HCT116 (cell line): ENCODE results near the gene GIGYF1. TPM values are rescaled to one million over a fixed set of nuclear protein-coding genes. Genes with fewer than 3 reads are reported as not detected.

Experiments used
- ATAC-seq: fragments of 200-7000 bp; cut with Tn5 transposase; 2 replicates; pipeline ENCODE4 v1.9.1; 2020; ENCODE audit warnings: mild to moderate bottlenecking, moderate library complexity
- BruUV-seq: library from RNA; stranded (reverse); fragments of 400-500 nt; replicated peaks from 2 replicates; lab custom pipeline; 2021; lab: Mats Ljungman, UMichigan
- CTCF ChIA-PET: fragments of 300-600 bp; sonication (Branson Sonifier 250); formaldehyde crosslinking; loops from one replicate; lab custom pipeline; 2021; ENCODE audit warnings: antibody characterized with exemption; lab: Charles Lee
- POLR2A ChIA-PET: fragments of 300-600, 350-600 bp; sonication (Branson Sonifier 250); formaldehyde crosslinking; loops from one replicate; lab custom pipeline; 2021; ENCODE audit warnings: antibody characterized with exemption; lab: Charles Lee
- RAD21 ChIA-PET, 2 experiments: fragments of 300-600 bp; sonication (Branson Sonifier 250); formaldehyde crosslinking; loops; one replicate each; lab custom pipeline; 2023; ENCODE audit warnings: low total read pairs in 2 of 2; ENCODE audit not compliant: uncharacterized antibody in 2 of 2, unreplicated experiment in 2 of 2, low non-redundant PET in 1 of 2; lab: Charles Lee
- DNase-seq: peaks from one replicate; pipeline ENCODE4 v3.0.0-alpha.2; 2010; ENCODE audit warnings: low read depth, low spot score
- H2AFZ ChIP-seq: fragments of 200-600 bp; shearing (Covaris generic), sonication (generic); 2 replicates; pipeline ENCODE4 v1.6.1; 2017; ENCODE audit warnings: low read depth, mixed run types, mixed read lengths, antibody characterized with exemption, low read length; ENCODE audit not compliant: poor library complexity, severe bottlenecking
- H3K27ac ChIP-seq: 2 replicates; pipeline ENCODE4 v1.5.1; 2012; ENCODE audit warnings: low read depth, low read length
- H3K27me3 ChIP-seq: fragments of 200-600 bp; sonication (generic); 2 replicates; pipeline ENCODE4 v1.6.1; 2016; ENCODE audit warnings: mixed run types, low read length, mixed read lengths; ENCODE audit not compliant: insufficient read depth
- H3K36me3 ChIP-seq, 2 experiments: fragments of 200-500 bp in 1 of 2; fragments of 200-600 bp in 1 of 2; sonication (Bioruptor generic) in 1 of 2; sonication (generic) in 1 of 2; 2 replicates each; pipeline versions ENCODE4 v1.5.1 to v1.6.1; 2014 to 2016; ENCODE audit warnings: low read length in 2 of 2, inconsistent platforms in 1 of 2, mixed read lengths in 1 of 2, mixed run types in 1 of 2; ENCODE audit not compliant: insufficient read depth in 2 of 2, control insufficient read depth in 1 of 2
- H3K4me1 ChIP-seq, 2 experiments: fragments of 200-600 bp in 1 of 2; sonication (generic) in 1 of 2; 2 replicates each; pipeline versions ENCODE4 v1.5.1 to v1.6.1; 2012 to 2017; ENCODE audit warnings: low read length in 2 of 2, inconsistent platforms in 1 of 2, mild to moderate bottlenecking in 1 of 2, mixed read lengths in 1 of 2, mixed run types in 1 of 2, moderate library complexity in 1 of 2; ENCODE audit not compliant: insufficient read depth in 2 of 2, control insufficient read depth in 1 of 2
- H3K4me2 ChIP-seq: fragments of 200-600 bp; sonication (generic); 2 replicates; pipeline ENCODE4 v1.6.1; 2017; ENCODE audit warnings: mixed run types, low read length, mixed read lengths
- H3K4me3 ChIP-seq, 2 experiments: fragments of 200-600 bp in 1 of 2; sonication (generic) in 1 of 2; replicated peaks in 1 of 2; 2 replicates each; pipeline ENCODE4 v1.5.1; 2011 to 2016; ENCODE audit warnings: low read length in 2 of 2, control low read depth in 1 of 2, low read depth in 1 of 2, mild to moderate bottlenecking in 1 of 2, mixed read lengths in 1 of 2, mixed run types in 1 of 2
- H3K79me2 ChIP-seq: fragments of 200-600 bp; sonication (generic); 2 replicates; pipeline ENCODE4 v1.6.1; 2017; ENCODE audit warnings: mild to moderate bottlenecking, mixed run types, low read length, moderate library complexity, mixed read lengths; ENCODE audit not compliant: insufficient read depth
- H3K9ac ChIP-seq: fragments of 200-600 bp; sonication (generic); 2 replicates; pipeline ENCODE4 v1.6.1; 2016; ENCODE audit warnings: low read length, mixed read lengths
- H3K9me2 ChIP-seq: fragments of 200-600 bp; sonication (generic), shearing (Covaris generic); 2 replicates; pipeline ENCODE4 v1.6.1; 2017; ENCODE audit warnings: mixed run types, mild to moderate bottlenecking, moderate library complexity; ENCODE audit not compliant: insufficient read depth
- H3K9me3 ChIP-seq, 2 experiments: fragments of 200-500 bp in 1 of 2; fragments of 200-600 bp in 1 of 2; sonication (Bioruptor generic) in 1 of 2; sonication (generic) in 1 of 2; 2 replicates each; pipeline ENCODE4 v1.6.1; 2014 to 2017; ENCODE audit warnings: low read length in 2 of 2, mixed read lengths in 2 of 2, inconsistent platforms in 1 of 2, low read depth in 1 of 2, mild to moderate bottlenecking in 1 of 2, mixed run types in 1 of 2, moderate library complexity in 1 of 2; ENCODE audit not compliant: control insufficient read depth in 1 of 2, insufficient read depth in 1 of 2
- H4K20me1 ChIP-seq: fragments of 200-600 bp; sonication (generic), shearing (Covaris generic); 2 replicates; pipeline ENCODE4 v1.6.1; 2017; ENCODE audit warnings: mixed run types, mild to moderate bottlenecking, moderate library complexity; ENCODE audit not compliant: insufficient read depth
- CEBPB ChIP-seq: IDR thresholded peaks from 2 replicates; pipeline ENCODE4 v1.6.1; 2012; ENCODE audit warnings: low read depth
- EGR1 ChIP-seq: IDR thresholded peaks from 2 replicates; pipeline ENCODE4 v1.6.1; 2012; ENCODE audit warnings: low read depth
- ELF1 ChIP-seq: IDR thresholded peaks from 2 replicates; pipeline ENCODE4 v1.6.1; 2012; ENCODE audit warnings: low read depth, borderline replicate concordance
- EZH2phosphoT487 ChIP-seq: fragments of 200-600 bp; IDR thresholded peaks from 2 replicates; pipeline ENCODE4 v1.6.1; 2018; ENCODE audit warnings: antibody characterized with exemption, borderline replicate concordance
- FOSL1 ChIP-seq: IDR thresholded peaks from 2 replicates; pipeline ENCODE4 v1.6.1; 2012; ENCODE audit warnings: low read depth
- JUND ChIP-seq: IDR thresholded peaks from 2 replicates; pipeline ENCODE4 v1.6.1; 2012
- POLR2A ChIP-seq: IDR thresholded peaks from 2 replicates; pipeline ENCODE4 v1.7.0; 2011; ENCODE audit warnings: borderline replicate concordance; ENCODE audit not compliant: insufficient read depth, insufficient read length; ENCODE audit errors: extremely low read depth
- POLR2AphosphoS5 ChIP-seq: IDR thresholded peaks from 2 replicates; pipeline ENCODE4 v1.6.1; 2011; ENCODE audit warnings: mild to moderate bottlenecking, low read depth, low read length, moderate library complexity
- RAD21 ChIP-seq: IDR thresholded peaks from 2 replicates; pipeline ENCODE4 v1.6.1; 2012; ENCODE audit warnings: low read depth, mild to moderate bottlenecking
- SRF ChIP-seq: IDR thresholded peaks from 2 replicates; pipeline ENCODE4 v1.6.1; 2012; ENCODE audit warnings: low read depth
- TCF7L2 ChIP-seq: IDR thresholded peaks from 2 replicates; pipeline ENCODE4 v1.7.0; 2011; ENCODE audit warnings: borderline replicate concordance, inconsistent platforms; ENCODE audit not compliant: insufficient read depth, insufficient read length; ENCODE audit errors: extremely low read depth
- YY1 ChIP-seq: IDR thresholded peaks from 2 replicates; pipeline ENCODE4 v1.6.1; 2011; ENCODE audit warnings: low read length, low read depth, moderate library complexity, mild to moderate bottlenecking; ENCODE audit not compliant: insufficient replicate concordance; ENCODE audit errors: extremely low read depth
- ZBTB33 ChIP-seq: IDR thresholded peaks from 2 replicates; pipeline ENCODE4 v1.6.1; 2011; ENCODE audit warnings: mild to moderate bottlenecking, low read length, moderate library complexity; ENCODE audit not compliant: insufficient replicate concordance; ENCODE audit errors: extremely low read depth
- ZFX ChIP-seq: fragments of 450-650 bp; IDR thresholded peaks from 2 replicates; pipeline ENCODE4 v1.6.1; 2017
- ZNF274 ChIP-seq: fragments of 200-500 bp; sonication (Bioruptor generic); IDR thresholded peaks from 2 replicates; pipeline ENCODE4 v1.6.1; 2014; ENCODE audit warnings: mild to moderate bottlenecking, low read depth, low read length, inconsistent platforms
- intact Hi-C: fragments of 100-400 bp; cut with micrococcal nuclease; formaldehyde crosslinking; loops from 2 replicates; pipeline ENCODE4 v1.10.0; 2022
- total RNA-seq: library from RNA; stranded (reverse); gene quantifications from one replicate; pipeline ENCODE4 v1.2.1, GENCODE V29; 2021; ENCODE audit not compliant: unreplicated experiment
- TF ChIP-seq, protein P1 (sequence below), 3 experiments: fragments of 200-600 bp in 1 of 3; sonication (generic) in 1 of 3; IDR thresholded peaks in 2 of 3; conservative IDR thresholded peaks in 1 of 3; 2 replicates each; pipeline ENCODE4 v1.5.1; 2012 to 2017; ENCODE audit warnings: low read depth in 2 of 3, low read length in 2 of 3, antibody characterized with exemption in 1 of 3, borderline replicate concordance in 1 of 3, control low read depth in 1 of 3, mild to moderate bottlenecking in 1 of 3, mixed read lengths in 1 of 3, mixed run types in 1 of 3, moderate library complexity in 1 of 3; ENCODE audit not compliant: insufficient read depth in 1 of 3

Gene GIGYF1
- total RNA-seq, 1 experiment from 2014 or later: 59.7 TPM

GRCh38 chr7:100687751-100688300 is 6.2 kb downstream of the GIGYF1 start:
- no peak for DNase-seq
- CTCF ChIA-PET: no interaction called here
- peaks cover 14 to 22% of the 10 kb centered on the region in 2 experiments; a peak in 3 of 4 replicates for H3K4me1 ChIP-seq
- no peak overlapping the region for H2AFZ ChIP-seq
- no peaks in the 10 kb centered on the region for H3K9me2 ChIP-seq
- no peak overlapping the region for H3K4me2 ChIP-seq
- no TSS peak for BruUV-seq
- H3K36me3 ChIP-seq: peaks cover 23 to 28% of the 10 kb centered on the region in 2 experiments; a peak in 3 of 4 replicates
- H3K9ac ChIP-seq: no peak overlapping the region
- H3K79me2 ChIP-seq: peaks cover 56% of the 10 kb centered on the region
- ATAC-seq: no peak
- TF ChIP-seq POLR2AphosphoS5 (no peak), SRF (no peak), EGR1 (no peak), CEBPB (no peak), TCF7L2 (no peak), ELF1 (no peak), EZH2phosphoT487 (no peak), YY1 (no peak), RAD21 (no peak), ZFX (no peak), FOSL1 (no peak), JUND (no peak), ZBTB33 (no peak), POLR2A (no peak), ZNF274 (no peak)
- TF ChIP-seq, protein P1, sequence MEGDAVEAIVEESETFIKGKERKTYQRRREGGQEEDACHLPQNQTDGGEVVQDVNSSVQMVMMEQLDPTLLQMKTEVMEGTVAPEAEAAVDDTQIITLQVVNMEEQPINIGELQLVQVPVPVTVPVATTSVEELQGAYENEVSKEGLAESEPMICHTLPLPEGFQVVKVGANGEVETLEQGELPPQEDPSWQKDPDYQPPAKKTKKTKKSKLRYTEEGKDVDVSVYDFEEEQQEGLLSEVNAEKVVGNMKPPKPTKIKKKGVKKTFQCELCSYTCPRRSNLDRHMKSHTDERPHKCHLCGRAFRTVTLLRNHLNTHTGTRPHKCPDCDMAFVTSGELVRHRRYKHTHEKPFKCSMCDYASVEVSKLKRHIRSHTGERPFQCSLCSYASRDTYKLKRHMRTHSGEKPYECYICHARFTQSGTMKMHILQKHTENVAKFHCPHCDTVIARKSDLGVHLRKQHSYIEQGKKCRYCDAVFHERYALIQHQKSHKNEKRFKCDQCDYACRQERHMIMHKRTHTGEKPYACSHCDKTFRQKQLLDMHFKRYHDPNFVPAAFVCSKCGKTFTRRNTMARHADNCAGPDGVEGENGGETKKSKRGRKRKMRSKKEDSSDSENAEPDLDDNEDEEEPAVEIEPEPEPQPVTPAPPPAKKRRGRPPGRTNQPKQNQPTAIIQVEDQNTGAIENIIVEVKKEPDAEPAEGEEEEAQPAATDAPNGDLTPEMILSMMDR (IDR thresholded peaks at IDR 0.05 in 2 of 3, conservative IDR thresholded peaks at IDR 0.05 in 1 of 3; ENCODE audit: borderline replicate concordance in 1 of 3, insufficient read depth in 1 of 3, low read depth in 2 of 3, low read length in 2 of 3): no peak
- TF ChIP-seq, all 23 proteins: peak for 0
- H3K9me3 ChIP-seq: no peaks in the 10 kb centered on the region
- no peaks in the 10 kb centered on the region for H4K20me1 ChIP-seq
- intact Hi-C loops: no loop called here
- no peak overlapping the region for H3K27ac ChIP-seq
- no peaks in the 10 kb centered on the region for H3K27me3 ChIP-seq
- POLR2A ChIA-PET: interaction anchor here (0.6 kb wide), 1 partner anchor 185 kb away, joined by 3 read pairs; no protein-coding TSS in a partner anchor
- no peak overlapping the region for H3K4me3 ChIP-seq
- RAD21 ChIA-PET: no interaction called here
